Upper lobe of left lung (tissue), 4 donors: ENCODE measurements around the gene NPY4R2.
"Not testable (repeated sequence)": the region's sequence is repeated elsewhere in the genome, so short reads cannot be mapped to it uniquely, and the experiment has no call there.

Experiments used
- POLR2A ChIP-seq, 4 donors: fragments of 450-650 bp; IDR thresholded peaks; one replicate each; pipeline ENCODE4 v1.5.1; 2016 to 2017; ENCODE audit warnings: antibody characterized with exemption in 4 of 4, mild to moderate bottlenecking in 2 of 4
- TF ChIP-seq, protein P1 (sequence below), 6 experiments: fragments of 450-650 bp in 4 of 6; fragments of 200-600 bp in 2 of 6; sonication (generic) in 2 of 6; IDR thresholded peaks; one replicate each; pipeline ENCODE4 v1.5.1; 2016 to 2019; ENCODE audit warnings: antibody characterized with exemption in 6 of 6

DNA sequence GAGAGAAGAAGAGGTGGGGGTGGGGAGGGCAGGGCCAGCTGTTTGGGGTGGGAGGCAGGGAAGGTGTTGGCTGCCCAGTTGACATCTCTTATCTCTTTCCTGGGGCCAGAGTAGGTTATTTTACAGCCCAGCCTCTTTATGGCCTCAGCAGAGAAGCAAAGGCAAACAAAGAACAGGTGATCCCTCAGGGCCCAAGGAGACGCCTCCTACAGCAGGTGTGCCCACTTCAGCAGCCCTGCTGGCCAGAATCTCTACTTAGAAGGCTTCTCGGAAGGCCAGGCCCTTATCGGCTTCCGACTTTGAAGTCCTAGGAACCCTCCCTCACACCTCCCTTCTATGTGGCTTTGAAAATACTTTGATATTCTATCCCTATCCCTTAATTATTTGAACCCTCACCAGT, 8.0 kb upstream of the NPY4R2 start:
- TF ChIP-seq, protein P1, sequence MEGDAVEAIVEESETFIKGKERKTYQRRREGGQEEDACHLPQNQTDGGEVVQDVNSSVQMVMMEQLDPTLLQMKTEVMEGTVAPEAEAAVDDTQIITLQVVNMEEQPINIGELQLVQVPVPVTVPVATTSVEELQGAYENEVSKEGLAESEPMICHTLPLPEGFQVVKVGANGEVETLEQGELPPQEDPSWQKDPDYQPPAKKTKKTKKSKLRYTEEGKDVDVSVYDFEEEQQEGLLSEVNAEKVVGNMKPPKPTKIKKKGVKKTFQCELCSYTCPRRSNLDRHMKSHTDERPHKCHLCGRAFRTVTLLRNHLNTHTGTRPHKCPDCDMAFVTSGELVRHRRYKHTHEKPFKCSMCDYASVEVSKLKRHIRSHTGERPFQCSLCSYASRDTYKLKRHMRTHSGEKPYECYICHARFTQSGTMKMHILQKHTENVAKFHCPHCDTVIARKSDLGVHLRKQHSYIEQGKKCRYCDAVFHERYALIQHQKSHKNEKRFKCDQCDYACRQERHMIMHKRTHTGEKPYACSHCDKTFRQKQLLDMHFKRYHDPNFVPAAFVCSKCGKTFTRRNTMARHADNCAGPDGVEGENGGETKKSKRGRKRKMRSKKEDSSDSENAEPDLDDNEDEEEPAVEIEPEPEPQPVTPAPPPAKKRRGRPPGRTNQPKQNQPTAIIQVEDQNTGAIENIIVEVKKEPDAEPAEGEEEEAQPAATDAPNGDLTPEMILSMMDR (IDR thresholded peaks at IDR 0.05) = not testable (repeated sequence)
- TF ChIP-seq POLR2A (IDR thresholded peaks at IDR 0.05) = not testable (repeated sequence)
